Left kidney (tissue), 8 donors: ENCODE measurements around the gene BIRC7. TPM values are rescaled to one million over a fixed set of nuclear protein-coding genes. Genes with fewer than 3 reads are reported as not detected.

ENCODE experiments used
- DNase-seq: peaks from one replicate; pipeline ENCODE4 v3.0.0-alpha.2; 2013
- long read RNA-seq, 8 donors: transcript quantifications; one replicate each; lab custom pipeline, GENCODE V29; 2026
- polyA plus RNA-seq: library from polyadenylated mRNA; unstranded; fragments of 120-200 nt; gene quantifications from one replicate; pipeline ENCODE4 v1.2.1, GENCODE V29; 2013; ENCODE audit not compliant: insufficient read length

Gene BIRC7, protein sequence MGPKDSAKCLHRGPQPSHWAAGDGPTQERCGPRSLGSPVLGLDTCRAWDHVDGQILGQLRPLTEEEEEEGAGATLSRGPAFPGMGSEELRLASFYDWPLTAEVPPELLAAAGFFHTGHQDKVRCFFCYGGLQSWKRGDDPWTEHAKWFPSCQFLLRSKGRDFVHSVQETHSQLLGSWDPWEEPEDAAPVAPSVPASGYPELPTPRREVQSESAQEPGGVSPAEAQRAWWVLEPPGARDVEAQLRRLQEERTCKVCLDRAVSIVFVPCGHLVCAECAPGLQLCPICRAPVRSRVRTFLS
- polyA plus RNA-seq: 0.37 TPM
- long read RNA-seq, donor 1: 0 reads
- long read RNA-seq, donor 2: 0 reads
- long read RNA-seq, donor 3: 0 reads
- long read RNA-seq, donor 4: 0 reads
- long read RNA-seq, donor 5: 0 reads
- long read RNA-seq, donor 6: 0 reads
- long read RNA-seq, donor 7: 0 reads
- long read RNA-seq, donor 8: 0 reads

GRCh38 chr20:63235399-63235983 is at the start of gene BIRC7:
Gene BIRC7, plus strand, starts transcription at chr20:63235905. Its CDS starts 192 bp downstream, at chr20:63236097.
- DNase-seq: no peak

DNA sequence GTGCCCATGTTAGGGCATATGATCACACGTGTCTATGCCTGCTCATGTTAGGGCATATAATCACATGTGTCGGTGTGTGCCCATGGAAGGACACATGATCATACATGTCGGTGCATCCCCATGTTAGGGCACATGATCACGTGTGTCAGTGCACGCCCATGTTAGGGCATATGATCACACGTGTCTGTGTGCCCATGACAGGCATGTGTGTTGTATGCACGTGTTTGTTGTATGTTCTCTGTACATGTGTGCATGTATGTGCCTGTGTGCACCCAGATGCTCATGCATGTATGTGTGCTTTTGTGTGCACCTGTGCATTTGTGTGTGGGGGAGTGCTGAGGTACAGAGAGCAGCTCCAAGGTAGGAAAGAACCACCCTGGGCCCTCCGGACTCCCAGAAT is 49.6 kb upstream of the BIRC7 start:
- DNase-seq: no peak

GRCh38 chr20:63186528-63187316 is 49.0 kb upstream of the BIRC7 start:
- no peak for DNase-seq

GRCh38 chr20:63187338-63188158 is 48.2 kb upstream of the BIRC7 start:
- DNase-seq: no peak

- no peak for DNase-seq
These were observed 47.6 kb upstream of the BIRC7 start for GRCh38 chr20:63188159-63188442.

DNA sequence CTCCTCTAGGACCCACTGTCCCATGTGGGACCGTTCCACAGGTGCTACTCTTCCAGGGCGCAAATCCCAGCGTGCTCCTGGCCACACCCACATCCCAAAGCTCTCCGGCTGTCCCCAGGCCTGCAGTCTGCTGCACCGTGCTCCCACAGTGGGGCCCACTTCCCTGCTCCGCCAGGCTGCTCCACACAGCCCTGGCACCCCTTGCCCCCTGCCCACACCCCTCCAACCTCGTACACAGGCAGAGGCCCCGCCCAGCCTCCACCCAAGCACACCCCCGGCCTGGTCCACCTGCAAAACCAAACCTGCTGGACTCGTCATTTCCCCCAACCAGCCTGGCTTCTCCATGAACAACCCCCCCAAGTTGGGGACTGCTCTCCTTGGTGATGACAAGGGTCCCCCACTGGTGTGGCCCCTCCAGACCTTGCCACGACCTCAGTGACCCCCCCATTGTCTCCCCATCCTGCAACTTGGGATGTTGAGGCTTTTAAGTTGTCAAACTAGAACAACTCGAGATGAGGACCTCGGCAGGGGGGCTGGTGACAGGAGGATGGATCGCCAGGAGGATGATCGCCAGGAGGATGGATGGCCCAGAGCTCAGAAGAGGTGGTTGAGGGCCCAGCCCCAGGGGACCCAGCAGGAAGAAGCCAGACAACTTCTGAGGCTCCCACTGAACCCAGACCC is 46.9 kb upstream of the BIRC7 start:
- no peak for DNase-seq

GRCh38 chr20:63189322-63189642 is 46.4 kb upstream of the BIRC7 start:
- no peak for DNase-seq

GRCh38 chr20:63189846-63190559 is 45.7 kb upstream of the BIRC7 start:
- DNase-seq: no peak

GRCh38 chr20:63190828-63191227 is 44.9 kb upstream of the BIRC7 start:
- no peak for DNase-seq

DNA sequence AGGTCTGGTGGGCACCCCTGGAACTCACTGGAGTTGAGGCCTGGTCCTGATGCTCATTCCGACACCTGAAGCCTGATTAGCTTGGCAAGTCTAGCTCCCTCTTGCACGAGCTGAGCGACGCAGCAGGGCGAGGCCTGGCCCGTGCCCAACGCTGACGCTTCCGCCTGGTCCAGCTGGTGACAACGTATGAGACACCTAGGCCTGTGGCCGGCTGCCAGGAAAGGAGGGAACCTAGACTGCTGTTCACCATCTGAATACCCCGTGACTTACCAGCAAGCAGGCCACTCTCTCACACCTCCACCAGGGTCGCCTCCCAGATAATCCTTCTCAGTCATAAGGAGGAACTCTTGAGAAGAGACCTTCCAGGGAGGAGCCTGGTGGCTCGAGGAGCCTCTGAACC is 44.3 kb upstream of the BIRC7 start:
- DNase-seq: no peak

DNA sequence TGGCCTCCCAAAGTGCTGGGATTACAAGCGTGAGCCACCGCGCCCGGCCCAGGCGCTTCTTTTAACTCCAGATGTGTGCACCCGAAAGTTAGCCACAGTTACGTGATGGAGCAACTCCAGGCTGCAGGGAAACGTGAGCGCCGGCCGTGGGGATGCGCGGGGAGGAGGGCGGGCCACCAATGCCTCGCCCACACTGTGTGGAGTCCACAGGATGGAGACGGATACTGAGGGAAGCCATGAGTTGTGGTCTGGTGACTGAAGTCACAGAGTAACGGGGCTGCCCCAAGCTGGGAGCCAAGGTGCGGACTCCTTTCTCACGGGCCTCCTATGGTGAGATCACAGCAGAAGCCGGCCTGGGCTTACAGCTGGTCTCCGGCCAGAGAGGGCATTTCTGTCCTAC is 43.0 kb upstream of the BIRC7 start:
- no peak for DNase-seq

GRCh38 chr20:63194007-63194796 is 41.5 kb upstream of the BIRC7 start:
- no peak for DNase-seq

DNA sequence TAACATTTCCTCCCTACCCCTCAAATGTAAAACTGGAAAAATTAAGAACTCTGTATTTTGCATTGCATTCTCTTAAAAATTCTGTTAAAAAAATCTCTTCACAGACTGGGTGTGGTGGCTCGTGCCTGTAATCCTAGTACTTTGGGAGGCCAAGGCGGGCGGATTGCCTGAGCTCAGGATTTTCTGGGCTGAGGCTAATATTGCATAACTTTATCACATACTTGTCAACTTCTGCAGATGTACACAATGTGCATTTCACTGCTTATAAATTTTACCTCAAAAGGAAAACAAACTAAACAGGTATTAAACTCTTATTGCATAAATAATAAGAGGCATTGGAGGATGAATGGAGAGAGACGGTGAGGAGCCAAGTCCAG is 40.9 kb upstream of the BIRC7 start:
- DNase-seq: no peak

- DNase-seq: no peak
These were observed 38.8 kb upstream of the BIRC7 start for GRCh38 chr20:63196768-63197470.

DNA sequence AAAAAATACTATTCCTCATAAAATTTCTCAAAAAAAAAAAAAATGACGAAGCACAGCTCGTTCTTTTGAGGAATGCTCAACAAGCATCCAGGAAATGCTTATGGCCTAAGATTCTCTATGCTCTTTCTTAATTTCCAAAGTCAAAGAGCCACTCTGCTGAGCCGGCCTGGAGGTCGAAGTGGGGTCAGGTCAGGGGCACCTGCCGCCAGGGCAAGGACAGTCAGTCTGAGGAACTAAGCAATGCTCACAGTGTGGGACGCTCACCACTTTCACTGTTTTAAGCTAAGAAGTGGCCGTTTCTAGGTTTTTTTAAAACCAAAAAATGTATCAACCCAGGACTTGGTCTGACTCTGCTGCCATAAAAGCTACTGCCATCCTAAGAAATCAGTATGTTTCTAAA is 37.1 kb upstream of the BIRC7 start:
- no peak for DNase-seq

- DNase-seq: no peak
These were observed 33.7 kb upstream of the BIRC7 start for GRCh38 chr20:63202021-63202420.

- no peak for DNase-seq
These were observed 32.7 kb upstream of the BIRC7 start for GRCh38 chr20:63202811-63203526.

GRCh38 chr20:63204362-63204761 is 31.3 kb upstream of the BIRC7 start:
- DNase-seq: no peak

DNA sequence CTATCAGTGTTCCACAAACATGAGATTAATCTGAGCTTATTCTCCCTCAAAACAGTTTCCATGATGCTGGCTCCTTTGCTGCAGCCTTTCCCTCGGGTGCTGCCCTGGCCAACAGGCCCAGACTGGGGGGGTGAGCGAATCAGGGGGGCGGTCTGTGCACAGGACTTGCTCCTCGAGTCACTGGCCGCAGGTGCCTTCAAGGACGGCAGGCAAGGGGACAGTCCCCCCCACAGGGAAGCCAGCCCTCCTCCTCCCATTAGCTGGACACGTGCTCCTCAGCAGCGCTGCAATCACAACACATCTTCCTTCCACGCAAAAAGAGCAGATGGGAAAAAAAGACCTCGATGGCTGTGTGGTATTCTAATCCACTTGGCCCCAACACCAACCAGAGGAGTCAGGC is 29.8 kb upstream of the BIRC7 start:
- DNase-seq: no peak
